Endothelial cell (in vitro differentiated cells): ENCODE results near the gene VSIR. TPM values are rescaled to one million over a fixed set of nuclear protein-coding genes. Genes with fewer than 3 reads are reported as not detected.

Experiments
- DNase-seq: peaks from one replicate; pipeline ENCODE4 v3.0.0; 2021; ENCODE audit warnings: low spot score
- H3K27ac Mint-ChIP-seq: one replicate; pipeline ENCODE4 v1.8.0; 2021; ENCODE audit warnings: mixed read lengths, inconsistent platforms; ENCODE audit not compliant: unreplicated experiment
- H3K27me3 Mint-ChIP-seq: one replicate; pipeline ENCODE4 v1.8.0; 2021; ENCODE audit warnings: mild to moderate bottlenecking, moderate library complexity, mixed read lengths, inconsistent platforms; ENCODE audit not compliant: unreplicated experiment
- H3K36me3 Mint-ChIP-seq: one replicate; pipeline ENCODE4 v1.8.0; 2021; ENCODE audit warnings: mild to moderate bottlenecking, low read depth, mixed read lengths, inconsistent platforms; ENCODE audit not compliant: unreplicated experiment
- H3K4me1 Mint-ChIP-seq: one replicate; pipeline ENCODE4 v1.8.0; 2021; ENCODE audit warnings: mild to moderate bottlenecking, mixed read lengths, inconsistent platforms; ENCODE audit not compliant: unreplicated experiment
- H3K4me3 Mint-ChIP-seq: one replicate; pipeline ENCODE4 v1.8.0; 2021; ENCODE audit warnings: mild to moderate bottlenecking, mixed read lengths, inconsistent platforms; ENCODE audit not compliant: unreplicated experiment
- H3K9me3 Mint-ChIP-seq: one replicate; pipeline ENCODE4 v1.8.0; 2021; ENCODE audit warnings: mixed read lengths, inconsistent platforms; ENCODE audit not compliant: unreplicated experiment
- total RNA-seq: library from RNA; stranded (reverse); fragmentation: NEBNext Ultra II Directional; extraction: Animal tissue kit (Norgen Biotek cat#: 25700); gene quantifications from one replicate; pipeline ENCODE4 v1.2.1, GENCODE V29; 2021; ENCODE audit not compliant: unreplicated experiment
- TF ChIP-seq, protein P1 (sequence below): fragments of 200-600 bp; sonication (generic); IDR thresholded peaks from one replicate; pipeline ENCODE4 v1.5.0; 2021; ENCODE audit warnings: antibody characterized with exemption; ENCODE audit not compliant: unreplicated experiment

VSIR gene
- total RNA-seq, 1 donor from 2014 or later = 86.1 TPM

DNA sequence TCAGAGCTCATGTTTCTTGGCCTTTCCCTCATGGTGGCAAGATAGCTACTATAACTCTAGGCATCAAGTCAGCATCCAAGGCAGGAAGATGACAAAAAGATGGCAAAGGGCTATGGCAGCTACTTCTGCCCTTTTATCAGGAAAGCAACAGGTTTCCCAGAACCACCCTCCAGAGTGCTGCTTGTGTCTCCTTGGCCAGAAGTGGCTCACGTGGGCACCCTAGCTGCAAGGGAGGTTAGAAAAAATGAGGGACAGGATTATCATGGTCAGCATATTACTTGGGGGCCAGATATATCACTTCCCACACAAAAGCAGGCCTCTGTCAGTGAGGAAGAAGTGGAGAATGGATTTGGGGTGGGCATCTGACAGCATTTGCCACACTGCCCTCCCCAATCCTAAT, 29.5 kb downstream of the VSIR start:
- Mint-ChIP-seq H3K4me3 (no peak overlapping the region), H3K4me1 (peaks cover 29% of the 10 kb centered on the region), H3K9me3 (no peaks in the 10 kb centered on the region), H3K27ac (no peak overlapping the region), H3K27me3 (peaks cover 10% of the 10 kb centered on the region), H3K36me3 (peaks cover 3% of the 10 kb centered on the region)
- TF ChIP-seq, protein P1, sequence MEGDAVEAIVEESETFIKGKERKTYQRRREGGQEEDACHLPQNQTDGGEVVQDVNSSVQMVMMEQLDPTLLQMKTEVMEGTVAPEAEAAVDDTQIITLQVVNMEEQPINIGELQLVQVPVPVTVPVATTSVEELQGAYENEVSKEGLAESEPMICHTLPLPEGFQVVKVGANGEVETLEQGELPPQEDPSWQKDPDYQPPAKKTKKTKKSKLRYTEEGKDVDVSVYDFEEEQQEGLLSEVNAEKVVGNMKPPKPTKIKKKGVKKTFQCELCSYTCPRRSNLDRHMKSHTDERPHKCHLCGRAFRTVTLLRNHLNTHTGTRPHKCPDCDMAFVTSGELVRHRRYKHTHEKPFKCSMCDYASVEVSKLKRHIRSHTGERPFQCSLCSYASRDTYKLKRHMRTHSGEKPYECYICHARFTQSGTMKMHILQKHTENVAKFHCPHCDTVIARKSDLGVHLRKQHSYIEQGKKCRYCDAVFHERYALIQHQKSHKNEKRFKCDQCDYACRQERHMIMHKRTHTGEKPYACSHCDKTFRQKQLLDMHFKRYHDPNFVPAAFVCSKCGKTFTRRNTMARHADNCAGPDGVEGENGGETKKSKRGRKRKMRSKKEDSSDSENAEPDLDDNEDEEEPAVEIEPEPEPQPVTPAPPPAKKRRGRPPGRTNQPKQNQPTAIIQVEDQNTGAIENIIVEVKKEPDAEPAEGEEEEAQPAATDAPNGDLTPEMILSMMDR = no peak
- DNase-seq = no peak

DNA sequence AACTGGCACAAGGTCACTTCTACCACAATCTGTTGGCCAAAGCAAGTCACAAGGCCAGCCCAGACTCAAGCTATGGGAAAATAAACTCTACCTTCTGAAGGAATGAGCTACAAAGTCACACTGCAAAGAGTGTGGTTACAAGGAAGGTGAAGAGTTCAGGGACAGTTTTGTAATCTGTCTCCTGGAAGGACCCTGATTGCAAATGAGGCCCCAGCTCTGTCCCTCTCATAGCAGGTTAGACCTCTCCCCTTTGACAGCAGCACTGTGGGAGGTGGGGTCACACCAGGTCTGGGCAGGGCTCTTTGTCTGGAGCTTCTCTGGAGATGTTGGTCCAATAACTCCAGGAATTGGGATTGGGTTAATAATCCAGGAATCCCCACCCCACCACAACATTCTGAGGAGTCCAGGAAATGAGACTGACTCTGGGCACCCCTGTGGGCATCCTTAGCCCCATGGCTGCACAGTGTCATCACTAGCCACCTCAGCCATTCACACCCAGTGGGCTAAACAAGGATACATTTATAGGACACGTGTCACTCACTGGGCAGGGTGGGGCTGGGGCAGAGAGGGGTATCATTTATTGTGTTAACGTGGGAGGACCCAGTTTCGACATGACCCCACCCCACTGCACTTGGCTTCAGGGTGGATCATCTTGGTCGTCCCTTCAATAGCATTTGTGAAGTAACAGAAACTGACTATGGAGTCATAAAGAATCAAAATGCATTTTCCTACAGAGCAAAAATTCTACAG, 30.1 kb downstream of the VSIR start:
- Mint-ChIP-seq H3K27ac (no peak overlapping the region), H3K4me1 (peaks cover 23% of the 10 kb centered on the region), H3K36me3 (peaks cover 3% of the 10 kb centered on the region), H3K27me3 (peaks cover 10% of the 10 kb centered on the region), H3K4me3 (no peak overlapping the region), H3K9me3 (no peaks in the 10 kb centered on the region)
- TF ChIP-seq, protein P1 = no peak
- DNase-seq = no peak

DNA sequence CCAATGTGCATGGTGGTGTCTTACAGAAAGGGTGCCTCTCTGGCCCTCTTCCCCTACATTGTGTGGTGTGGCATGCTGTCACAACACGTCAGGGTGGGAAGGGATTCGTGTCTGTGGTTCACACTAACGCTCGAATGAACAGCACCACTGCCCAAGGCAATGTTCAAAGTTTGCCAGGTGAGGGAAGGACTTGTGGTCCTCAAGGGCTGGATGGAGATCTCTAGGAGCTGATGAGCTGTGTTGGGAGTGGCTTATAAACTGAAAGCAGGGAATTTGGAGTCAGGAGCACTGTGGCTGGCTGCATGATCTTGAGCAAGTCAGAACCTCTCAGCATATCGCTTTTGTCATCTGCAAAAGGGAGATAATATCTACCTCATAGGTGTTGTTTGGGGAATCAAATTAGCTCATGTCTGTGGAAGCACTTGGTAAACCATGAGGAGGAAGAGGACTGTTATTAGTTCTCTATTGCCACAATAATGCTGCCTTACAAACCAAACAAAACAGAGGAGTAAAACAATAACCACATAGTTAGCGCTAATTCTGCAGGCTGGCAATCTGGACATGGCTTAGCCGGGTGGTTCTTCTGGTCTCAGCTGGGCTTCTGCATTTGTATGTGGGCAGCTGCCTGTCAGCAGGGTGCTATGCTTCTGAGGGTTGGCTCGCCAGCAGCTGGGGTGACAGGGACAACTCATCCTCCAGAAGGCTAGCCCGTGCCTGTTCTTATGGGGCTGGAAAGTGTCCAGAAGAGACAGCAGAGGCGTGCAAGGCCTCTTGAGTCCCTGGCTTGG, 30.8 kb downstream of the VSIR start:
- peaks cover 20% of the 10 kb centered on the region for H3K4me1 Mint-ChIP-seq
- TF ChIP-seq, protein P1 = no peak

DNA sequence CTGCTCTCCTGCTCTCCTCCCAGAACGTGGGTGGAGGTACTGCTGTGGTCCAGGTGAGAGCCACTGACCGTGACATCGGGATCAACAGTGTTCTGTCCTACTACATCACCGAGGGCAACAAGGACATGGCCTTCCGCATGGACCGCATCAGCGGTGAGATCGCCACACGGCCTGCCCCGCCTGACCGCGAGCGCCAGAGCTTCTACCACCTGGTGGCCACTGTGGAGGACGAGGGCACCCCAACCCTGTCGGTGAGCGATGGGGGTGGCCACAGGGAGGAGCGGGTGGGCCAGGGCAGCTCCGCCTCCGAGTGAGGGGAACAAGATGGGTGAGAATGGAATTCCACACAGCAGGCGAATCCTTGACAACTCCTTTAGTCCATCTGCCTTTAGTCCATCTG, 31.6 kb downstream of the VSIR start:
- Mint-ChIP-seq H3K4me1 (peaks cover 16% of the 10 kb centered on the region), H3K36me3 (no peaks in the 10 kb centered on the region), H3K9me3 (no peaks in the 10 kb centered on the region), H3K27ac (no peak overlapping the region), H3K27me3 (no peaks in the 10 kb centered on the region), H3K4me3 (no peak overlapping the region)
- TF ChIP-seq, protein P1 = no peak
- DNase-seq = no peak

More for the DNA sequence above, 30.8 kb downstream of the VSIR start:
- Mint-ChIP-seq H3K4me3 (no peak overlapping the region), H3K36me3 (peaks cover 2% of the 10 kb centered on the region), H3K27me3 (peaks cover 6% of the 10 kb centered on the region), H3K9me3 (no peaks in the 10 kb centered on the region), H3K27ac (no peak overlapping the region)
- no peak for DNase-seq

DNA sequence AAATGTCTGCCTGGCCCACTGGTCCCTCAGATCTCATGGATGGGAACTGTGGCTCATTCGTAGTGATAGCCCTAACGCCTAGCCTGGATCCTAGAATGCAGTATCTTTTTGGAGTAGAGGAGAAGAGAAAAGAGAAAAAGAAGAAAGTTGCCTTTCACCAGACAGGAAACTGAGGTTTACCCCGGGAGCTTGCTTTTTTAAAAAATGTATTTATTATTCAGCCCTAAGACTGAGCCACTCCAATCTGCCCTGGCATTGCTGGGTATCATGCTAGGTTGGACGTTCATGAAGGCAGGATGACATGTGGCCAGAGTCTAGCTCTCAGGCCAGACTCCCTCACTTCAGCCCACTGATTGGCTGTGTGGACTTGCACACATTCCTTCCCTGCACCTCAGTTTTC, 32.3 kb downstream of the VSIR start:
- Mint-ChIP-seq H3K36me3 (no peaks in the 10 kb centered on the region), H3K27ac (no peak overlapping the region), H3K4me1 (peaks cover 15% of the 10 kb centered on the region), H3K4me3 (no peak overlapping the region), H3K9me3 (no peaks in the 10 kb centered on the region), H3K27me3 (no peaks in the 10 kb centered on the region)
- TF ChIP-seq, protein P1 = no peak
- DNase-seq = no peak
